CD14-positive monocyte (primary cell): ENCODE results near the gene SCMH1. TPM values are rescaled to one million over a fixed set of nuclear protein-coding genes. Genes with fewer than 3 reads are reported as not detected.

ENCODE experiments used
- DNase-seq, 3 donors: peaks; one replicate each; pipeline ENCODE4 v3.0.0-alpha.2; 2011 to 2022
- H2AFZ ChIP-seq: 2 replicates; pipeline ENCODE4 v1.6.0; 2012; ENCODE audit warnings: mild to moderate bottlenecking, low read depth, low read length, inconsistent platforms; ENCODE audit not compliant: insufficient read depth, poor library complexity, severe bottlenecking
- H3K27ac ChIP-seq, 2 donors: 1 replicate in 1 of 2; 2 replicates in 1 of 2; pipeline ENCODE4 v1.5.1; 2012 to 2013; ENCODE audit warnings: low read length in 2 of 2, control low read depth in 1 of 2, inconsistent platforms in 1 of 2, low read depth in 1 of 2, mild to moderate bottlenecking in 1 of 2
- H3K27me3 ChIP-seq, 2 donors: one replicate each; pipeline versions ENCODE4 v1.6.0 to v1.6.1; 2011 to 2013; ENCODE audit warnings: low read length in 2 of 2; ENCODE audit not compliant: control insufficient read depth in 2 of 2, insufficient read depth in 2 of 2
- H3K36me3 ChIP-seq, 2 donors: replicated peaks in 1 of 2; 1 replicate in 1 of 2; 2 replicates in 1 of 2; pipeline versions ENCODE4 v1.5.1 to v1.6.1; 2012 to 2013; ENCODE audit warnings: low read length in 2 of 2, control low read depth in 1 of 2, inconsistent platforms in 1 of 2, mild to moderate bottlenecking in 1 of 2; ENCODE audit not compliant: insufficient read depth in 2 of 2, control insufficient read depth in 1 of 2
- H3K4me1 ChIP-seq, 2 donors: 1 replicate in 1 of 2; 2 replicates in 1 of 2; pipeline versions ENCODE4 v1.5.1 to v1.6.1; 2012 to 2013; ENCODE audit warnings: low read length in 2 of 2, control low read depth in 1 of 2, inconsistent platforms in 1 of 2, mild to moderate bottlenecking in 1 of 2, moderate library complexity in 1 of 2; ENCODE audit not compliant: insufficient read depth in 2 of 2, control insufficient read depth in 1 of 2
- H3K4me2 ChIP-seq: replicated peaks from 2 replicates; pipeline ENCODE3; 2012; ENCODE audit warnings: low read length, moderate library complexity, mild to moderate bottlenecking; ENCODE audit not compliant: poor library complexity, severe bottlenecking; ENCODE audit errors: extremely low read depth
- H3K4me3 ChIP-seq, 3 experiments: fragments of 200-600 bp in 1 of 3; sonication (generic) in 1 of 3; replicated peaks in 1 of 3; 1 replicate in 2 of 3; 2 replicates in 1 of 3; pipeline ENCODE4 v1.5.1; 2011 to 2013; ENCODE audit warnings: low read length in 3 of 3, mild to moderate bottlenecking in 3 of 3, control low read depth in 2 of 3, low read depth in 2 of 3, inconsistent platforms in 1 of 3, moderate library complexity in 1 of 3
- H3K79me2 ChIP-seq: 2 replicates; pipeline ENCODE4 v1.6.0; 2012; ENCODE audit warnings: mild to moderate bottlenecking, control low read depth, inconsistent platforms, low read length, moderate library complexity; ENCODE audit not compliant: insufficient read depth
- H3K9ac ChIP-seq: 2 replicates; pipeline ENCODE4 v1.6.0; 2017; ENCODE audit warnings: low read length, mild to moderate bottlenecking; ENCODE audit not compliant: insufficient read depth, poor library complexity, severe bottlenecking
- H3K9me3 ChIP-seq, 2 donors: replicated peaks in 1 of 2; 1 replicate in 1 of 2; 2 replicates in 1 of 2; pipeline versions ENCODE4 v1.5.1 to v1.6.1; 2012 to 2013; ENCODE audit warnings: low read length in 2 of 2, control low read depth in 1 of 2; ENCODE audit not compliant: control insufficient read depth in 1 of 2, insufficient read depth in 1 of 2
- H4K20me1 ChIP-seq: 2 replicates; pipeline ENCODE4 v1.6.0; 2012; ENCODE audit warnings: mild to moderate bottlenecking, low read length, control low read depth, moderate library complexity; ENCODE audit not compliant: insufficient read depth
- H3K27ac Mint-ChIP-seq, 7 donors: one replicate each; pipeline ENCODE4 v1.8.0; 2020; ENCODE audit warnings: mild to moderate bottlenecking in 7 of 7, mixed read lengths in 7 of 7, moderate library complexity in 6 of 7, inconsistent platforms in 2 of 7
- H3K27me3 Mint-ChIP-seq, 3 donors: one replicate each; pipeline ENCODE4 v1.8.0; 2021 to 2022; ENCODE audit warnings: low read depth in 3 of 3, mild to moderate bottlenecking in 3 of 3, mixed read lengths in 3 of 3, moderate library complexity in 3 of 3, inconsistent platforms in 1 of 3
- H3K36me3 Mint-ChIP-seq, 2 donors: one replicate each; pipeline ENCODE4 v1.8.0; 2020; ENCODE audit warnings: mixed read lengths in 2 of 2, inconsistent platforms in 1 of 2, mild to moderate bottlenecking in 1 of 2
- H3K4me1 Mint-ChIP-seq: one replicate; pipeline ENCODE4 v1.8.0; 2020; ENCODE audit warnings: mild to moderate bottlenecking, mixed read lengths
- H3K4me3 Mint-ChIP-seq, 2 donors: one replicate each; pipeline ENCODE4 v1.8.0; 2020; ENCODE audit warnings: mild to moderate bottlenecking in 2 of 2, mixed read lengths in 2 of 2, moderate library complexity in 1 of 2
- H3K9me3 Mint-ChIP-seq, 7 donors: one replicate each; pipeline ENCODE4 v1.8.0; 2020 to 2022; ENCODE audit warnings: mixed read lengths in 7 of 7, mild to moderate bottlenecking in 6 of 7, moderate library complexity in 6 of 7, inconsistent platforms in 2 of 7
- WGBS: methylation state at CpG from one replicate; pipeline ENCODE4 v1.1.5; 2013; ENCODE audit warnings: missing lambda C conversion rate; ENCODE audit not compliant: insufficient coverage; 5-methylcytosine and 5-hydroxymethylcytosine counted together
- intact Hi-C, 2 donors: fragments of 100-400 bp; cut with micrococcal nuclease; formaldehyde crosslinking; loops; one replicate each; pipeline versions ENCODE4 v1.15.0 to v1.15.1; 2023
- polyA plus RNA-seq, 3 donors: library from polyadenylated mRNA; depleted of rRNA in 1 of 3; unstranded in 2 of 3; stranded (reverse) in 1 of 3; fragments of 300-500 nt in 2 of 3; fragments of >200 nt in 1 of 3; fragmentation: Illumina TruSeq in 2 of 3; gene quantifications; 1 replicate in 2 of 3; 2 replicates in 1 of 3; pipeline ENCODE4 v1.2.3, GENCODE V29; 2012 to 2021
- TF ChIP-seq, protein P1 (sequence below): fragments of 200-600 bp; IDR thresholded peaks from one replicate; pipeline ENCODE4 v1.8.0; 2022; ENCODE audit warnings: antibody characterized with exemption, mild to moderate bottlenecking

The SCMH1 gene
- polyA plus RNA-seq, 3 donors, result 0.66 to 12.7 (median 0.74) TPM

DNA sequence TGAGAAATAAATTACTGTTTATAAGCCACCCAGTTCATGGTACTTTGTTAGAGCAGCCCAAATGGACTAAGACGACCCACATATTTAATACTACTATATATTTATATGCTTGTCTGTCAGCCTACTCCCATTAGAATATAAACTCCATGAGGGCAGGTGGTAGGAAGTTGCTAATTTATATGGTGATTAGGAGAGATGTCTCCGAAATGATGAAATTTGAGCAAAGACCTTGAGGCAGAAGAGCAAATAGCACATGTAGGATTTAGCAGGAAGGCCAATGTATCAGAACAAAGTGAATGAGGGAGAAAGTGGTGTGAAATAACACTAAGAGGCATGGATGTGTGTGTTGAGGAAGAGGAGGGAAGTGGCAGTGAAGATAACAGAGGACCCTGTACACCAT, 210.0 kb downstream of the SCMH1 start:
- H3K79me2 ChIP-seq, result no peaks in the 10 kb centered on the region
- H3K4me1 ChIP-seq, result no peaks in the 10 kb centered on the region
- H3K27ac ChIP-seq, result no peak overlapping the region
- H3K27me3 ChIP-seq, result no peaks in the 10 kb centered on the region
- H3K9ac ChIP-seq, result no peak overlapping the region
- H3K9me3 ChIP-seq, result no peaks in the 10 kb centered on the region
- H3K4me3 ChIP-seq, result no peak overlapping the region
- Mint-ChIP-seq H3K27ac (peak overlapping the region in 1 of 7 donors; percentile 84), H3K36me3 (peaks cover 38 to 48% of the 10 kb centered on the region in 2 donors), H3K4me1 (no peaks in the 10 kb centered on the region), H3K27me3 (no peaks in the 10 kb centered on the region), H3K4me3 (no peak overlapping the region), H3K9me3 (peaks cover 0 to 2% (median 0%) of the 10 kb centered on the region in 7 donors)
- no peak overlapping the region for H3K4me2 ChIP-seq
- WGBS, result 57% methylated on average over 1 of the region's 2 CpGs
- no peak overlapping the region for H2AFZ ChIP-seq
- peaks cover 35 to 86% of the 10 kb centered on the region in 2 donors for H3K36me3 ChIP-seq
- TF ChIP-seq, protein P1, sequence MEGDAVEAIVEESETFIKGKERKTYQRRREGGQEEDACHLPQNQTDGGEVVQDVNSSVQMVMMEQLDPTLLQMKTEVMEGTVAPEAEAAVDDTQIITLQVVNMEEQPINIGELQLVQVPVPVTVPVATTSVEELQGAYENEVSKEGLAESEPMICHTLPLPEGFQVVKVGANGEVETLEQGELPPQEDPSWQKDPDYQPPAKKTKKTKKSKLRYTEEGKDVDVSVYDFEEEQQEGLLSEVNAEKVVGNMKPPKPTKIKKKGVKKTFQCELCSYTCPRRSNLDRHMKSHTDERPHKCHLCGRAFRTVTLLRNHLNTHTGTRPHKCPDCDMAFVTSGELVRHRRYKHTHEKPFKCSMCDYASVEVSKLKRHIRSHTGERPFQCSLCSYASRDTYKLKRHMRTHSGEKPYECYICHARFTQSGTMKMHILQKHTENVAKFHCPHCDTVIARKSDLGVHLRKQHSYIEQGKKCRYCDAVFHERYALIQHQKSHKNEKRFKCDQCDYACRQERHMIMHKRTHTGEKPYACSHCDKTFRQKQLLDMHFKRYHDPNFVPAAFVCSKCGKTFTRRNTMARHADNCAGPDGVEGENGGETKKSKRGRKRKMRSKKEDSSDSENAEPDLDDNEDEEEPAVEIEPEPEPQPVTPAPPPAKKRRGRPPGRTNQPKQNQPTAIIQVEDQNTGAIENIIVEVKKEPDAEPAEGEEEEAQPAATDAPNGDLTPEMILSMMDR, result no peak
- DNase-seq, result no peak
- H4K20me1 ChIP-seq, result no peaks in the 10 kb centered on the region
- intact Hi-C loops, result no loop called here

DNA sequence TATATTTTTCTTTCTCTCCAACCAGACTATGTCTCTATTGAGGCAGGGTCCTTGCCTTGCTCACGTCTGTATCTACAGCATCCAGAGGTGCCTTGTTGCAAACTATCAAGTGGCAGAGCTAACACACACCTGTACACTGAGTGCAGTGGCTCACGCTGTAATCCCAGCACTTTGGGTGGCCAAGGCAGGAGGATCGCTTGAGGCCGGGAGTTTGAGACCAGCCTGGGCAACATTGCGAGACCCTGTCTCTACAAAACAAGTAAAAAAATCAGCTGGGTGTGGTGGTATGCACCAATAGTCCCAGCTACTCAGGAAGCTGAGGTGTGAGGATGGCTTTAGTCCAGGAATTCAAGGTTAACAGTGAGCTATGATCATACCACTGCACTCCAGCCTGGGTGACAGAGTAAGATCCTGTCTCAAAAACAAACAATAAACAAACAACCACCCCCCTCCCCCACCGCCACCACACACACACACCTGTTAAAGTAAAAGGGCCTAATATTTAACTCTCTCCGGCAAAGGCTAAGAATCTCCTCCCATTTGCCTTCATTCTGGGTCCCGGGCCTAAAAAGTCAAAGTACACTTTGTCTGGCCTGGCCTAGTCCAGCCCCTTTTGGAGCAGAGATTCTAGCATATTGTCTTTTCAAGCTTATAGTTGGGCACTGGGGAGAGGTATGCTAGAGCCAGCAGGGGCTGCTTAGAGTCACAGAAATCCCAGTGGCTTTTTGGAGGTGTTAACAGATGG, 211.1 kb downstream of the SCMH1 start:
- peak overlapping the region in 2 of 7 donors; percentile 21 to 64 for H3K27ac Mint-ChIP-seq
- Histone ChIP-seq H3K36me3 (peaks cover 28 to 86% of the 10 kb centered on the region in 2 donors), H3K9me3 (no peaks in the 10 kb centered on the region), H3K4me3 (no peak overlapping the region), H4K20me1 (no peaks in the 10 kb centered on the region), H3K27ac (no peak overlapping the region), H3K27me3 (no peaks in the 10 kb centered on the region), H3K79me2 (no peaks in the 10 kb centered on the region), H2AFZ (no peak overlapping the region), H3K9ac (no peak overlapping the region), H3K4me1 (no peaks in the 10 kb centered on the region), H3K4me2 (no peak overlapping the region)
- peaks cover 39 to 52% of the 10 kb centered on the region in 2 donors for H3K36me3 Mint-ChIP-seq
- H3K4me1 Mint-ChIP-seq, result no peaks in the 10 kb centered on the region
- H3K27me3 Mint-ChIP-seq, result no peaks in the 10 kb centered on the region
- TF ChIP-seq, protein P1, result no peak
- no peak for DNase-seq
- WGBS, result 100% methylated on average over 4 of the region's 8 CpGs
- H3K4me3 Mint-ChIP-seq, result no peak overlapping the region
- peaks cover 0 to 2% (median 0%) of the 10 kb centered on the region in 7 donors for H3K9me3 Mint-ChIP-seq
- intact Hi-C loops, result no loop called here
